GM23248 (cell line): ENCODE measurements around the gene GNL1.

Source experiments
- EZH2 ChIP-seq: fragments of 200-600 bp; sonication (generic); IDR thresholded peaks from 2 replicates; pipeline ENCODE4 v1.6.1; 2018; ENCODE audit warnings: antibody characterized with exemption, mild to moderate bottlenecking; ENCODE audit not compliant: insufficient read depth, poor library complexity, severe bottlenecking
- EZH2phosphoT487 ChIP-seq: fragments of 200-600 bp; sonication (generic); IDR thresholded peaks from 2 replicates; pipeline ENCODE4 v1.6.1; 2018; ENCODE audit warnings: antibody characterized with exemption, moderate library complexity, mild to moderate bottlenecking, low read depth; ENCODE audit not compliant: insufficient read depth

GRCh38 chr6:30510419-30511168 lies 45.7 kb downstream of the GNL1 start:
- TF ChIP-seq EZH2: no peak
- no peak for TF ChIP-seq EZH2phosphoT487
